H9 (cell line): Measurements from ENCODE around the gene SSTR3. TPM values are rescaled to one million over a fixed set of nuclear protein-coding genes. Genes with fewer than 3 reads are reported as not detected.

ENCODE experiments used
- DNase-seq: peaks from one replicate; pipeline ENCODE4 v3.0.0-alpha.2; 2017
- H2AFZ ChIP-seq: one replicate; pipeline ENCODE4 v1.6.1; 2013; ENCODE audit warnings: mild to moderate bottlenecking, low read length, control low read depth, moderate library complexity
- H2AK5ac ChIP-seq: 2 replicates; pipeline ENCODE4 v1.6.1; 2013; ENCODE audit warnings: low read length, control low read depth, mixed read lengths; ENCODE audit not compliant: insufficient read length
- H2BK120ac ChIP-seq: one replicate; pipeline ENCODE4 v1.6.1; 2013; ENCODE audit warnings: low read depth, mild to moderate bottlenecking, low read length, control low read depth, inconsistent platforms; ENCODE audit not compliant: poor library complexity, severe bottlenecking
- H2BK12ac ChIP-seq: 2 replicates; pipeline ENCODE4 v1.6.1; 2013; ENCODE audit warnings: low read length, control low read depth, mixed read lengths, low read depth; ENCODE audit not compliant: insufficient read length
- H2BK15ac ChIP-seq: 2 replicates; pipeline ENCODE4 v1.6.1; 2013; ENCODE audit warnings: low read depth, low read length, control low read depth
- H2BK20ac ChIP-seq: one replicate; pipeline ENCODE4 v1.6.1; 2013; ENCODE audit warnings: low read depth, mild to moderate bottlenecking, low read length, control low read depth, inconsistent platforms; ENCODE audit not compliant: poor library complexity, severe bottlenecking
- H2BK5ac ChIP-seq: 2 replicates; pipeline ENCODE4 v1.6.1; 2013; ENCODE audit warnings: low read length, control low read depth, mixed read lengths; ENCODE audit not compliant: insufficient read length
- H3K14ac ChIP-seq: 2 replicates; pipeline ENCODE4 v1.6.1; 2013; ENCODE audit warnings: low read length, control low read depth; ENCODE audit not compliant: insufficient read depth
- H3K18ac ChIP-seq: 2 replicates; pipeline ENCODE4 v1.6.1; 2013; ENCODE audit warnings: low read depth, mild to moderate bottlenecking, mixed read lengths, low read length, control low read depth; ENCODE audit not compliant: insufficient read length
- H3K23ac ChIP-seq: 2 replicates; pipeline ENCODE4 v1.6.1; 2013; ENCODE audit warnings: low read length, control low read depth, mixed read lengths, low read depth; ENCODE audit not compliant: insufficient read length
- H3K23me2 ChIP-seq: 2 replicates; pipeline ENCODE4 v1.6.1; 2013; ENCODE audit warnings: low read depth, mild to moderate bottlenecking, mixed read lengths, low read length, control low read depth; ENCODE audit not compliant: insufficient read length, poor library complexity, severe bottlenecking
- H3K27ac ChIP-seq: 2 replicates; pipeline ENCODE4 v1.5.1; 2013; ENCODE audit warnings: low read length, control low read depth, mixed read lengths, low read depth; ENCODE audit not compliant: insufficient read length
- H3K27me3 ChIP-seq: 2 replicates; pipeline ENCODE4 v1.6.1; 2013; ENCODE audit warnings: low read length, control low read depth, inconsistent platforms; ENCODE audit not compliant: insufficient read depth
- H3K4ac ChIP-seq: 2 replicates; pipeline ENCODE4 v1.6.1; 2013; ENCODE audit warnings: low read depth, mild to moderate bottlenecking, control low read depth, inconsistent platforms, low read length, moderate library complexity
- H3K4me1 ChIP-seq: 2 replicates; pipeline ENCODE4 v1.6.1; 2013; ENCODE audit warnings: low read length, control low read depth, inconsistent platforms; ENCODE audit not compliant: insufficient read depth
- H3K4me2 ChIP-seq: 2 replicates; pipeline ENCODE4 v1.6.1; 2013; ENCODE audit warnings: low read length, control low read depth, mixed read lengths; ENCODE audit not compliant: insufficient read length, insufficient read depth
- H3K56ac ChIP-seq: 2 replicates; pipeline ENCODE4 v1.6.1; 2013; ENCODE audit warnings: low read depth, mild to moderate bottlenecking, mixed read lengths, low read length, control low read depth; ENCODE audit not compliant: insufficient read length
- H3K79me1 ChIP-seq: 2 replicates; pipeline ENCODE4 v1.6.1; 2013; ENCODE audit warnings: low read depth, mild to moderate bottlenecking, moderate library complexity, low read length, control low read depth, inconsistent platforms; ENCODE audit not compliant: insufficient read depth, poor library complexity, severe bottlenecking
- H3K79me2 ChIP-seq: 2 replicates; pipeline ENCODE4 v1.6.1; 2013; ENCODE audit warnings: low read length, control low read depth, inconsistent platforms; ENCODE audit not compliant: insufficient read depth
- H3K9ac ChIP-seq: 2 replicates; pipeline ENCODE4 v1.6.1; 2013; ENCODE audit warnings: low read length, control low read depth, mixed read lengths; ENCODE audit not compliant: insufficient read length; ENCODE audit errors: extremely low read depth
- H3K9me3 ChIP-seq: one replicate; pipeline ENCODE4 v1.6.1; 2013; ENCODE audit warnings: low read depth, low read length, inconsistent platforms; ENCODE audit not compliant: control insufficient read depth
- H3T11ph ChIP-seq: one replicate; pipeline ENCODE4 v1.6.1; 2013; ENCODE audit warnings: mild to moderate bottlenecking, low read length, control low read depth, inconsistent platforms
- H4K20me1 ChIP-seq: one replicate; pipeline ENCODE4 v1.6.1; 2013; ENCODE audit not compliant: control insufficient read depth, insufficient read length, insufficient read depth
- H4K5ac ChIP-seq: 2 replicates; pipeline ENCODE4 v1.6.1; 2013; ENCODE audit warnings: low read depth, mild to moderate bottlenecking, mixed read lengths, low read length, control low read depth; ENCODE audit not compliant: insufficient read length
- H4K8ac ChIP-seq: replicated peaks from 2 replicates; pipeline ENCODE4 v1.6.1; 2013; ENCODE audit warnings: low read length, control low read depth, mixed read lengths, low read depth; ENCODE audit not compliant: insufficient read length
- H4K91ac ChIP-seq: 2 replicates; pipeline ENCODE4 v1.6.1; 2013; ENCODE audit warnings: low read depth, mild to moderate bottlenecking, moderate library complexity, mixed read lengths, low read length, control low read depth; ENCODE audit not compliant: insufficient read length
- H3K27ac Mint-ChIP-seq, 3 experiments: 2 replicates in 2 of 3; 3 replicates in 1 of 3; pipeline ENCODE4 v1.8.0; 2020 to 2021; ENCODE audit warnings: mixed read lengths in 3 of 3, mild to moderate bottlenecking in 1 of 3, moderate library complexity in 1 of 3
- H3K27me3 Mint-ChIP-seq: 2 replicates; pipeline ENCODE4 v1.8.0; 2021; ENCODE audit warnings: low read depth, mild to moderate bottlenecking, moderate library complexity, mixed read lengths
- H3K36me3 Mint-ChIP-seq, 3 experiments: 2 replicates in 2 of 3; 3 replicates in 1 of 3; pipeline ENCODE4 v1.8.0; 2020 to 2021; ENCODE audit warnings: low read depth in 3 of 3, mixed read lengths in 3 of 3; ENCODE audit not compliant: insufficient read depth in 1 of 3
- H3K4me1 Mint-ChIP-seq, 2 experiments: 2 replicates each; pipeline ENCODE4 v1.8.0; 2020; ENCODE audit warnings: mixed read lengths in 2 of 2
- H3K4me3 Mint-ChIP-seq, 2 experiments: 2 replicates in 1 of 2; 3 replicates in 1 of 2; pipeline ENCODE4 v1.8.0; 2020 to 2021; ENCODE audit warnings: mild to moderate bottlenecking in 2 of 2, mixed read lengths in 2 of 2, moderate library complexity in 1 of 2
- H3K9me3 Mint-ChIP-seq, 2 experiments: 2 replicates in 1 of 2; 3 replicates in 1 of 2; pipeline ENCODE4 v1.8.0; 2020; ENCODE audit warnings: mild to moderate bottlenecking in 2 of 2, mixed read lengths in 2 of 2, moderate library complexity in 1 of 2
- WGBS: extraction: QIAGEN DNeasy Blood & Tissue Kit; methylation state at CpG from one replicate; pipeline ENCODE4 v1.1.7; 2013; ENCODE audit warnings: missing lambda C conversion rate, low lambda C conversion rate, mixed read lengths; ENCODE audit not compliant: insufficient read length; ENCODE audit errors: extremely low coverage; 5-methylcytosine and 5-hydroxymethylcytosine counted together
- total RNA-seq: library from RNA; stranded (reverse); gene quantifications from 2 replicates; pipeline ENCODE4 v1.2.1, GENCODE V29; 2021
- TF ChIP-seq, protein P1 (sequence below): fragments of 200-600 bp; sonication (generic); conservative IDR thresholded peaks from 3 replicates; pipeline ENCODE4 v1.8.0; 2021; ENCODE audit warnings: antibody characterized with exemption, mild to moderate bottlenecking

The SSTR3 gene
- total RNA-seq, 1 experiment from 2014 or later: 0.68 TPM

- Histone ChIP-seq H3K9me3 (no peaks in the 10 kb centered on the region), H3K18ac (no peak overlapping the region), H2BK20ac (no peak overlapping the region), H3K23me2 (no peaks in the 10 kb centered on the region), H3K23ac (no peak overlapping the region), H3K14ac (no peak overlapping the region), H3K56ac (no peak overlapping the region), H3K27ac (no peak overlapping the region), H2BK5ac (no peak overlapping the region), H2BK15ac (no peak overlapping the region), H4K5ac (no peak overlapping the region), H2BK12ac (no peak overlapping the region), H4K91ac (no peak overlapping the region), H3K27me3 (no peaks in the 10 kb centered on the region), H4K8ac (no peak overlapping the region), H2AK5ac (no peak overlapping the region), H3T11ph (no peak overlapping the region), H3K79me1 (no peaks in the 10 kb centered on the region), H4K20me1 (no peaks in the 10 kb centered on the region), H3K4ac (no peak overlapping the region), H3K9ac (no peak overlapping the region), H3K4me1 (no peaks in the 10 kb centered on the region), H3K79me2 (no peaks in the 10 kb centered on the region), H3K4me2 (no peak overlapping the region), H2BK120ac (no peak overlapping the region), H2AFZ (no peak overlapping the region)
- Mint-ChIP-seq H3K9me3 (peaks cover 0 to 11% of the 10 kb centered on the region in 2 experiments; a peak in 2 of 5 replicates), H3K27me3 (peaks cover 39% of the 10 kb centered on the region), H3K4me1 (peaks cover 6 to 18% of the 10 kb centered on the region in 2 experiments), H3K36me3 (peaks cover 0 to 6% (median 2%) of the 10 kb centered on the region in 3 experiments; a peak in 4 of 7 replicates), H3K4me3 (no peak overlapping the region), H3K27ac (no peak overlapping the region)
- TF ChIP-seq, protein P1, sequence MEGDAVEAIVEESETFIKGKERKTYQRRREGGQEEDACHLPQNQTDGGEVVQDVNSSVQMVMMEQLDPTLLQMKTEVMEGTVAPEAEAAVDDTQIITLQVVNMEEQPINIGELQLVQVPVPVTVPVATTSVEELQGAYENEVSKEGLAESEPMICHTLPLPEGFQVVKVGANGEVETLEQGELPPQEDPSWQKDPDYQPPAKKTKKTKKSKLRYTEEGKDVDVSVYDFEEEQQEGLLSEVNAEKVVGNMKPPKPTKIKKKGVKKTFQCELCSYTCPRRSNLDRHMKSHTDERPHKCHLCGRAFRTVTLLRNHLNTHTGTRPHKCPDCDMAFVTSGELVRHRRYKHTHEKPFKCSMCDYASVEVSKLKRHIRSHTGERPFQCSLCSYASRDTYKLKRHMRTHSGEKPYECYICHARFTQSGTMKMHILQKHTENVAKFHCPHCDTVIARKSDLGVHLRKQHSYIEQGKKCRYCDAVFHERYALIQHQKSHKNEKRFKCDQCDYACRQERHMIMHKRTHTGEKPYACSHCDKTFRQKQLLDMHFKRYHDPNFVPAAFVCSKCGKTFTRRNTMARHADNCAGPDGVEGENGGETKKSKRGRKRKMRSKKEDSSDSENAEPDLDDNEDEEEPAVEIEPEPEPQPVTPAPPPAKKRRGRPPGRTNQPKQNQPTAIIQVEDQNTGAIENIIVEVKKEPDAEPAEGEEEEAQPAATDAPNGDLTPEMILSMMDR: no peak
- WGBS: no CpG with 5 or more reads among the region's 5 CpGs
- DNase-seq: no peak
Measured at GRCh38 chr22:37158963-37159290, 53.4 kb downstream of the SSTR3 start.
